HEK293 (cell line): Measurements from ENCODE around the gene SLC25A1.

Source experiments
- CTCF ChIA-PET: fragments of 350-600 bp; formaldehyde crosslinking; extraction: SDS; loops from one replicate; lab custom pipeline; 2021; ENCODE audit warnings: antibody characterized with exemption; lab: Yijun Ruan, JAX
- POLR2A ChIA-PET: fragments of 300-600 bp; formaldehyde crosslinking; extraction: SDS; loops from one replicate; lab custom pipeline; 2020; ENCODE audit warnings: antibody characterized with exemption, inconsistent platforms; lab: Yijun Ruan, JAX
- H3K27ac ChIP-seq: fragments of 200-500 bp; sonication (Bioruptor generic); 2 replicates; pipeline ENCODE4 v1.5.1; 2014; ENCODE audit warnings: low read depth, low read length, control low read depth, inconsistent platforms; ENCODE audit errors: extremely low read depth
- H3K36me3 ChIP-seq, 2 experiments: fragments of 200-500 bp in 1 of 2; sonication (Bioruptor generic) in 1 of 2; 1 replicate in 1 of 2; 2 replicates in 1 of 2; pipeline ENCODE4 v1.5.1; 2014 to 2017; ENCODE audit warnings: inconsistent platforms in 2 of 2, low read length in 2 of 2; ENCODE audit not compliant: control insufficient read depth in 2 of 2, insufficient read depth in 1 of 2
- H3K4me1 ChIP-seq: fragments of 200-500 bp; sonication (Bioruptor generic); 2 replicates; pipeline ENCODE4 v1.5.1; 2014; ENCODE audit warnings: mild to moderate bottlenecking, low read length, inconsistent platforms; ENCODE audit not compliant: control insufficient read depth, insufficient read depth
- H3K4me3 ChIP-seq: 2 replicates; pipeline ENCODE4 v1.5.1; 2011; ENCODE audit warnings: low read depth, mild to moderate bottlenecking, control low read depth, low read length, moderate library complexity
- H3K9me3 ChIP-seq: fragments of 200-500 bp; sonication (Bioruptor generic); 2 replicates; pipeline ENCODE4 v1.5.1; 2014; ENCODE audit warnings: low read depth, low read length, inconsistent platforms; ENCODE audit not compliant: control insufficient read depth, insufficient read depth
- BCL11A ChIP-seq: fragments of 450-650 bp; formaldehyde crosslinking; IDR thresholded peaks from 2 replicates; pipeline ENCODE4 v1.5.1; 2016; ENCODE audit warnings: low read depth, missing biosample characterization, missing genetic modification characterization
- CTCF ChIP-seq: fragments of 450-650 bp; formaldehyde crosslinking; IDR thresholded peaks from 2 replicates; pipeline ENCODE4 v1.5.1; 2016; ENCODE audit warnings: missing biosample characterization, missing genetic modification characterization
- ELK4 ChIP-seq: IDR thresholded peaks from 2 replicates; pipeline ENCODE4 v1.6.1; 2011; ENCODE audit warnings: mild to moderate bottlenecking, low read depth, low read length, borderline replicate concordance
- HOXC10 ChIP-seq: sonication (generic); formaldehyde crosslinking; IDR thresholded peaks from 2 replicates; pipeline ENCODE4 v1.8.1; 2023; ENCODE audit warnings: mild to moderate bottlenecking, missing genetic modification reagents
- PBX3 ChIP-seq: sonication (generic); formaldehyde crosslinking; IDR thresholded peaks from 2 replicates; pipeline ENCODE4 v1.8.1; 2022; ENCODE audit warnings: mild to moderate bottlenecking, moderate library complexity, missing genetic modification reagents
- PRDM10 ChIP-seq: fragments of 450-650 bp; formaldehyde crosslinking; IDR thresholded peaks from 2 replicates; pipeline ENCODE4 v1.5.1; 2016; ENCODE audit warnings: missing biosample characterization, missing genetic modification characterization
- YY1 ChIP-seq: fragments of 450-650 bp; formaldehyde crosslinking; IDR thresholded peaks from 2 replicates; pipeline ENCODE4 v1.5.1; 2018; ENCODE audit warnings: missing biosample characterization, missing genetic modification characterization
- ZBTB6 ChIP-seq: fragments of 450-650 bp; formaldehyde crosslinking; IDR thresholded peaks from 2 replicates; pipeline ENCODE4 v1.5.1; 2017; ENCODE audit warnings: missing biosample characterization, missing genetic modification characterization
- ZBTB7A ChIP-seq: fragments of 450-650 bp; formaldehyde crosslinking; IDR thresholded peaks from 2 replicates; pipeline ENCODE4 v1.5.1; 2016; ENCODE audit warnings: low read depth, missing biosample characterization, missing genetic modification characterization
- ZNF133 ChIP-seq: fragments of 450-650 bp; formaldehyde crosslinking; IDR thresholded peaks from 2 replicates; pipeline ENCODE4 v1.5.1; 2016; ENCODE audit warnings: missing biosample characterization, missing genetic modification characterization
- ZNF140 ChIP-seq: fragments of 450-650 bp; formaldehyde crosslinking; IDR thresholded peaks from 2 replicates; pipeline ENCODE4 v1.5.1; 2016; ENCODE audit warnings: missing biosample characterization, missing genetic modification characterization
- ZNF221 ChIP-seq: fragments of 450-650 bp; formaldehyde crosslinking; IDR thresholded peaks from 2 replicates; pipeline ENCODE4 v1.5.1; 2017; ENCODE audit warnings: missing biosample characterization, missing genetic modification characterization, borderline replicate concordance
- ZNF23 ChIP-seq: fragments of 450-650 bp; formaldehyde crosslinking; IDR thresholded peaks from 2 replicates; pipeline ENCODE4 v1.5.1; 2016; ENCODE audit warnings: missing biosample characterization, missing genetic modification characterization, borderline replicate concordance
- ZNF239 ChIP-seq: fragments of 450-650 bp; formaldehyde crosslinking; IDR thresholded peaks from 2 replicates; pipeline ENCODE4 v1.5.1; 2016; ENCODE audit warnings: missing biosample characterization, missing genetic modification characterization
- ZNF24 ChIP-seq: fragments of 450-650 bp; formaldehyde crosslinking; IDR thresholded peaks from 2 replicates; pipeline ENCODE4 v1.5.1; 2016; ENCODE audit warnings: missing biosample characterization, missing genetic modification characterization
- ZNF335 ChIP-seq: fragments of 450-650 bp; formaldehyde crosslinking; conservative IDR thresholded peaks from 2 replicates; pipeline ENCODE4 v1.5.1; 2016; ENCODE audit warnings: missing biosample characterization, missing genetic modification characterization
- ZNF404 ChIP-seq: fragments of 450-650 bp; formaldehyde crosslinking; IDR thresholded peaks from 2 replicates; pipeline ENCODE4 v1.5.1; 2017; ENCODE audit warnings: missing biosample characterization, missing genetic modification characterization
- ZNF426 ChIP-seq: fragments of 450-650 bp; formaldehyde crosslinking; IDR thresholded peaks from 2 replicates; pipeline ENCODE4 v1.5.1; 2017; ENCODE audit warnings: missing biosample characterization, missing genetic modification characterization, mild to moderate bottlenecking, inconsistent platforms, moderate library complexity
- ZNF658 ChIP-seq: fragments of 450-650 bp; formaldehyde crosslinking; IDR thresholded peaks from 2 replicates; pipeline ENCODE4; 2016; ENCODE audit warnings: missing biosample characterization, missing genetic modification characterization
- ZNF664 ChIP-seq: fragments of 450-650 bp; formaldehyde crosslinking; IDR thresholded peaks from 2 replicates; pipeline ENCODE4 v1.5.1; 2016; ENCODE audit warnings: missing biosample characterization, missing genetic modification characterization
- ZNF830 ChIP-seq: fragments of 450-650 bp; IDR thresholded peaks from 2 replicates; pipeline ENCODE4 v1.5.0; 2018; ENCODE audit warnings: missing biosample characterization, missing genetic modification characterization, low read depth, mild to moderate bottlenecking, moderate library complexity

Gene SLC25A1

GRCh38 chr22:19128946-19129727 is 49.4 kb downstream of the SLC25A1 start:
- Histone ChIP-seq H3K27ac (no peak overlapping the region), H3K9me3 (no peaks in the 10 kb centered on the region), H3K36me3 (peaks cover 0 to 35% of the 10 kb centered on the region in 2 experiments; a peak in 1 of 3 replicates), H3K4me3 (no peak overlapping the region), H3K4me1 (no peaks in the 10 kb centered on the region)
- CTCF ChIA-PET: interaction anchor here (0.6 to 2.8 kb wide), 2 partner anchors 15 to 37 kb away, joined by 3 to 12 read pairs; partner anchors contain the start of gene ESS2
- POLR2A ChIA-PET: interaction anchor here (1.0 kb wide), 1 partner anchor 12 kb away, joined by 3 read pairs; no protein-coding TSS in a partner anchor
- TF ChIP-seq ZNF404 (tag by site-specific recombination): no peak
- no peak for TF ChIP-seq ZNF426
- TF ChIP-seq ZNF335 (tag by site-specific recombination): no peak
- TF ChIP-seq PRDM10 (tag by site-specific recombination): no peak
- TF ChIP-seq PBX3: no peak
- TF ChIP-seq CTCF: no peak
- TF ChIP-seq ZNF664 (tag by site-specific recombination): no peak

GRCh38 chr22:19128009-19128401 is 50.5 kb downstream of the SLC25A1 start:
- POLR2A ChIA-PET: interaction anchor here (0.5 kb wide), 1 partner anchor 583 kb away, joined by 3 read pairs; no protein-coding TSS in a partner anchor
- Histone ChIP-seq H3K4me3 (no peak overlapping the region), H3K4me1 (no peaks in the 10 kb centered on the region), H3K9me3 (no peaks in the 10 kb centered on the region)
- TF ChIP-seq ZBTB6 (tag by site-specific recombination): no peak
- TF ChIP-seq ZNF664 (tag by site-specific recombination): no peak
- TF ChIP-seq ZNF23 (tag by site-specific recombination): no peak
- TF ChIP-seq ELK4: no peak
- no peak for TF ChIP-seq ZNF239
- TF ChIP-seq ZNF24 (tag by site-specific recombination): no peak
- no peak for TF ChIP-seq YY1 (tag by site-specific recombination)
- no peak for TF ChIP-seq ZNF221 (tag by site-specific recombination)
- TF ChIP-seq BCL11A (tag by site-specific recombination): no peak
- no peak for TF ChIP-seq ZBTB7A (tag by site-specific recombination)
- TF ChIP-seq ZNF658 (tag by site-specific recombination): no peak
- no peak for TF ChIP-seq HOXC10 (CRISPR knock-in tag)
- TF ChIP-seq ZNF140 (tag by site-specific recombination): no peak
- no peak for TF ChIP-seq ZNF830 (tag by site-specific recombination)
- no peak for TF ChIP-seq ZNF133 (tag by site-specific recombination)
- TF ChIP-seq, all 188 proteins: peak for 0
- CTCF ChIA-PET: interaction anchor here (0.6 to 2.8 kb wide), 3 partner anchors 9 to 38 kb away, joined by 3 to 12 read pairs (median 3); partner anchors contain the start of gene ESS2
- no peak overlapping the region for H3K27ac ChIP-seq
- peaks cover 0 to 23% of the 10 kb centered on the region in 2 experiments; a peak in 1 of 3 replicates for H3K36me3 ChIP-seq
